Measurements from ENCODE around the gene TRMT10B.
"Not testable (repeated sequence)": the region's sequence is repeated elsewhere in the genome, so short reads cannot be mapped to it uniquely, and the experiment has no call there.

Gene TRMT10B

GRCh38 chr9:37753489-37754190, at the start of gene TRMT10B:
TRMT10B (plus strand) TSS chr9:37753805; CDS start chr9:37761932, 8,127 bp downstream.
- peak; percentile 87 for DNase-seq

- DNase-seq = no peak
These were observed 47.8 kb upstream of the TRMT10B start for GRCh38 chr9:37705787-37706186.

- no peak for DNase-seq
These were observed 47.3 kb upstream of the TRMT10B start for GRCh38 chr9:37706290-37706689.

GRCh38 chr9:37707748-37708147, 45.9 kb upstream of the TRMT10B start:
- no peak for DNase-seq

DNA sequence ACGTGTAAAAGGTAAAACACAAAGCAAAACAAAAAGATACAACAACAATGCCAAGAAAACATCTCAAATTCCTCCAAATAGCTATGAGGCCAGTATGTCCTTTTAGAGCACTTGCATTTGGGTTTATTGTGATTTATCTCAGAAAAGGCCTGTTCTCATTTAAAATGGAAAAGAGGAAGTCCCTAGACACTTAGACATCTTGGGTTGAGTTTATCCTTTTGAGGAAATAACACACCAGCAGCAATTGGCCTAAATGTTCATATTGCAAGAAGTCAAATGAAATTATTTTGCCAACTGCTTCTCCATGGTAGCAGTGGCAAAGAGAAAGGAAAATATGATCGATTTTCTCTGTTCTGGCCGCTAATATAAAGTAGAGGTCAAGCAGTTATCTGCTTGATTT, 43.6 kb upstream of the TRMT10B start:
- no peak for DNase-seq

- no peak for DNase-seq
These were observed 38.3 kb upstream of the TRMT10B start for GRCh38 chr9:37715260-37715659.

DNA sequence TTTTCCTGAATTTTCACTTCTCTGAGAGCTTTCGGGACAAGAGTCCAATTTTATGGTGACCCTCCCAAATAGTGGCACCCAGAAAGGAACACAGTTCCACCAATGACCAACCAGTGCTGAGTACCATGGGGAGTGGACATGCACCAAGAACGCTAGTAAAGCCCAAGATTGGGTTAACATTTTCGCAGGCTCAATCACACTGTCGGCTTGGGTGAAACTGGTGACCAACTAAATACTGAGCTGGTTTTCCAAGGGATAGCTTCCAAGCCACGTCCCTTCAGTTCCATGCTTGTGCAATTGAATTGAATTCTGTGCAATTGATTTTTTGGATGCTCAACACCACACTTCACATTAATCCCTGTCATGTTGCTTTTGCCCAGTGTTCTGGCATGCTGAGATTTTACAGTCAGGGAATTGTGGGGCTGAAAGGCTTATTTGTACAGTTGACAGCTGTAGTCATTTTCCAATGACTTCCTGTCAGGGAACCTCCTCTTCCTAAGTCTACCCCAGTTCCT, 37.6 kb upstream of the TRMT10B start:
- DNase-seq = no peak

- DNase-seq = no peak
These were observed 34.1 kb upstream of the TRMT10B start for GRCh38 chr9:37719526-37719925.

GRCh38 chr9:37727013-37727412, 26.6 kb upstream of the TRMT10B start:
- no peak for DNase-seq

- no peak for DNase-seq
These were observed 24.1 kb upstream of the TRMT10B start for GRCh38 chr9:37729499-37729898.

- DNase-seq = no peak
These were observed 23.3 kb upstream of the TRMT10B start for GRCh38 chr9:37730256-37730655.

DNA sequence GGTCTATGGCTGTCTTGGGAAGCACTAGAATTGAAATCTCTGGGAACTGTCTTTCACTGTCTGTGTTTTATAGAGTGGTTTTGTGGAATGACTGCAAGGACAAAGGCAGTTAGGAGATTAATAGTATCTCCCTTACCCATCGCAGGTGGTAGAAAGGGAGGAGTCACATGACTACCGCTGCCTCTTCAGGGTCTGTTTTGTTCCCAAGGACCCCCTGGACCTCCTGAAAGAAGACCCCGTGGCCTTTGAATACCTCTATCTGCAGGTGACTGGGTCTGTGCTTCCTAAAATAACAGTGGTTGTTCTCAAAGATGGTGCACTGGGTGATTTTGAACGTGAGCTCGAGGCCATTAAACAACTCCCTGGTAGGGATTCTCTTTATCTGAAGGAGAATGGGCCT, 22.8 kb upstream of the TRMT10B start:
- no peak for DNase-seq

DNA sequence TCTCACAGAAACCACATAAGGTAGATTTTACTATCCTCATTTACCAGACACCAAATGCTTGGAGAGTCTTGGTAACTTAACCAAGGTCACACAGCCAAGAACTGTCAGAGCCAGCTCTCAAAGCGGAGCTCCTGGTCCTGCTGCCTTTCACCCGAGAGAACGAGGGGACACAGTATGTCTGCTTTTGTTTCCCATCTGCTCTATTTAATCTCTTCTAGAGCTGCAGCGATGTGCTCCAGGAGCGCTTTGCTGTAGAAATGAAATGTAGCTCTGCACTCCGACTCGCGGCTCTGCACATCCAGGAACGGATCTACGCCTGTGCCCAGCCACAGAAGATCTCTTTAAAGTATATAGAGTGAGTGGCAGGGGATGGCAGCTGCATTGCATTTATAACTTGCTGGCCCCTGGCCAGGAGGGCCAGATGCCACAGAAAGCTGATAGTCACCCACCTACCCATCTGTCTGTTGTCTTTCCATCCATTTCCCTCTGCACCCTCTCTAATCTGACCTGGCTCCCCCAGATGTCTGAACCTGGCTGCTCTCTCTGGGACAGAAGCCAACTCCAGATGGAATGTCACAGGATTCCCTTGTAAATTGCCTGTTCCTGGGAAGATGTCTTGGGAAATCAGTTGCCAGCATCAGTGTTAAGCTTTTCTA, 21.4 kb upstream of the TRMT10B start:
- peak; percentile 46 for DNase-seq

- no peak for DNase-seq
These were observed 20.7 kb upstream of the TRMT10B start for GRCh38 chr9:37732952-37733351.

DNA sequence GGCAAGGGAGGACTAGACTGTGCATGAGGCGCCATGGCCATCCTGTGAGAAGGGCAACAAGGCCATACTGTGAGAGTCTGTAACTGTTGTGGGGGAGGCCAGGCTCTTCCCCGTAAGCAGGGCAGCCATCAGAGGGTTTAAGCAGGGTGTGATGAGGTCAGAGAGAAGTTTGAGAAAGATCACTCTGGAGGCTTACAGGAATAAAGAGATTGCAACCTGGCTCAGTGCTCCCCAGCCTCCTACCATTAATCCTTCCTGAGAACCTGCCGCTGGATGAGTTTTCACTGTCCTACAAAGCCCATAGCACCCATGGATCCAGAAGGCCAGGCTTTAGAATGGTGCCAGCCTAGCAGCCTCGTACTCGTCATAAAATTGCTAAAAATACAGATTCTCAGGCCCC, 14.4 kb upstream of the TRMT10B start:
- no peak for DNase-seq

GRCh38 chr9:37740128-37740527, 13.5 kb upstream of the TRMT10B start:
- no peak for DNase-seq

GRCh38 chr9:37740631-37741328, 12.8 kb upstream of the TRMT10B start:
- DNase-seq = no peak

- peak; percentile 62 for DNase-seq
These were observed 7.6 kb upstream of the TRMT10B start for GRCh38 chr9:37745970-37746369.

GRCh38 chr9:37746448-37747270, 6.9 kb upstream of the TRMT10B start:
- DNase-seq = no peak

- DNase-seq = peak; percentile 66
These were observed 6.3 kb upstream of the TRMT10B start for GRCh38 chr9:37747271-37747753.

DNA sequence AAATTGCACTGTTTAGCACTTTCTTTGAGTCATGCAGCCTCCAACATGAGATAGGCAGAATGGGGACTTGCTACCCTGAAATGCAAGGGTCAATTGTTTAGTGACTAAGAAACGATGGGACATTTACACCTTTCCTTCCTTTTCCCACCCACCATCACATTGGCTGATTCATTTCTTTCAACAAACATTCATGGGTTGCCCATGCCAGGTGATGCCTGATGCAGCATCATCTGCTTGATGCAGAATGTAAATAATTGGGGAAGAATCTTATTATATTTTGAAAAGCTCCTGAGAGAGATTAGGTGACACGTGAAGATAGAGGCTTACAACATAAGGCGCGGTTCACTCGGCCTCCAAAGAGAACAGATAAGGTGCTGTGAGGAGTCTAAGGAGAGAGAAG, 4.5 kb upstream of the TRMT10B start:
- DNase-seq = no peak

GRCh38 chr9:37751186-37751585, 2.4 kb upstream of the TRMT10B start:
- DNase-seq = no peak

GRCh38 chr9:37751704-37752103, 1.9 kb upstream of the TRMT10B start:
- not testable (repeated sequence) for DNase-seq
